AG04450 (cell line): Measurements from ENCODE around the gene CCM2. TPM values are rescaled to one million over a fixed set of nuclear protein-coding genes. Genes with fewer than 3 reads are reported as not detected.

Experiments
- CTCF ChIA-PET: fragments of 300-600, 350-600 bp; formaldehyde crosslinking; extraction: SDS; loops from one replicate; lab custom pipeline; 2022; ENCODE audit warnings: antibody characterized with exemption, inconsistent platforms; lab: Charles Lee
- POLR2A ChIA-PET: fragments of 350-600 bp; formaldehyde crosslinking; extraction: SDS; loops from one replicate; lab custom pipeline; 2021; ENCODE audit warnings: antibody characterized with exemption, inconsistent platforms; lab: Yijun Ruan, JAX
- DNase-seq: peaks from one replicate; pipeline ENCODE4 v3.0.0-alpha.2; 2011; ENCODE audit warnings: low read depth, low spot score
- H3K27ac ChIP-seq: one replicate; pipeline ENCODE4 v1.5.1; 2012; ENCODE audit warnings: low read depth, low read length, control low read depth
- H3K27me3 ChIP-seq: one replicate; pipeline ENCODE4 v1.6.0; 2012; ENCODE audit warnings: low read length; ENCODE audit not compliant: control insufficient read depth, insufficient read depth
- H3K4me3 ChIP-seq: 2 replicates; pipeline ENCODE4 v1.5.1; 2011; ENCODE audit warnings: mild to moderate bottlenecking, low read depth, low read length, control low read depth
- H3K9me3 ChIP-seq: 2 replicates; pipeline ENCODE4 v1.5.1; 2012; ENCODE audit warnings: low read length; ENCODE audit not compliant: control insufficient read depth, insufficient read depth
- CTCF ChIP-seq: IDR thresholded peaks from 2 replicates; pipeline ENCODE4 v1.5.1; 2011; ENCODE audit warnings: low read depth, low read length, control low read depth, inconsistent platforms
- polyA plus RNA-seq: library from polyadenylated mRNA; depleted of rRNA; stranded (reverse); fragments of >200 nt; gene quantifications from 2 replicates; pipeline ENCODE4 v1.2.3, GENCODE V29; 2011

CCM2 gene
- polyA plus RNA-seq, 1 experiment: 24.7 TPM

- Histone ChIP-seq H3K4me3 (no peak overlapping the region), H3K9me3 (no peaks in the 10 kb centered on the region), H3K27ac (no peak overlapping the region), H3K27me3 (no peaks in the 10 kb centered on the region)
- DNase-seq: no peak
- ChIA-PET POLR2A (no interaction called here), CTCF (no interaction called here)
- no peak for TF ChIP-seq CTCF
These were observed 55.7 kb downstream of the CCM2 start for GRCh38 chr7:45055594-45056219.

- H3K27ac ChIP-seq: no peak overlapping the region
- ChIA-PET POLR2A (no interaction called here), CTCF (no interaction called here)
- no peaks in the 10 kb centered on the region for H3K27me3 ChIP-seq
- no peak for TF ChIP-seq CTCF
- H3K9me3 ChIP-seq: no peaks in the 10 kb centered on the region
- no peak overlapping the region for H3K4me3 ChIP-seq
- DNase-seq: no peak
These were observed 57.9 kb downstream of the CCM2 start for GRCh38 chr7:45057878-45058277.

GRCh38 chr7:45060295-45060694 lies 60.3 kb downstream of the CCM2 start:
- H3K27me3 ChIP-seq: no peaks in the 10 kb centered on the region
- CTCF ChIA-PET: no interaction called here
- DNase-seq: no peak
- no peak overlapping the region for H3K27ac ChIP-seq
- no peak overlapping the region for H3K4me3 ChIP-seq
- H3K9me3 ChIP-seq: no peaks in the 10 kb centered on the region
- POLR2A ChIA-PET: no interaction called here
- TF ChIP-seq CTCF: no peak

- H3K27me3 ChIP-seq: no peaks in the 10 kb centered on the region
- CTCF ChIA-PET: interaction anchor here (0.7 kb wide), 1 partner anchor 97 kb away, joined by 3 read pairs; no protein-coding TSS in a partner anchor
- no peak overlapping the region for H3K4me3 ChIP-seq
- POLR2A ChIA-PET: no interaction called here
- DNase-seq: no peak
- no peaks in the 10 kb centered on the region for H3K9me3 ChIP-seq
- no peak for TF ChIP-seq CTCF
- H3K27ac ChIP-seq: no peak overlapping the region
These were observed 61.4 kb downstream of the CCM2 start for GRCh38 chr7:45061352-45061751.

GRCh38 chr7:45061806-45062425 lies 61.9 kb downstream of the CCM2 start:
- no peak for TF ChIP-seq CTCF
- no peak for DNase-seq
- Histone ChIP-seq H3K4me3 (no peak overlapping the region), H3K27ac (no peak overlapping the region), H3K27me3 (no peaks in the 10 kb centered on the region), H3K9me3 (no peaks in the 10 kb centered on the region)
- ChIA-PET CTCF (interaction anchor here (0.7 kb wide), 1 partner anchor 98 kb away, joined by 3 read pairs; no protein-coding TSS in a partner anchor), POLR2A (no interaction called here)
